Stimulated activated memory B cell treated with anti-CD40 and anti-IgM and Interleukin-4, amounts not matched to agents 10 μg/mL and 1 μg/mL and 100 μg/mL, for 72 hours (primary cell): Measurements from ENCODE around the gene TSFM.

Experiments used
- ATAC-seq: fragments of 150-1000 bp; cut with Tn5 transposase; 2 replicates; pipeline ENCODE4 v1.10.0; 2021
- H3K27ac Mint-ChIP-seq: one replicate; pipeline ENCODE4 v1.8.0; 2022; ENCODE audit warnings: mild to moderate bottlenecking, mixed read lengths
- H3K27me3 Mint-ChIP-seq: one replicate; pipeline ENCODE4 v1.8.0; 2022; ENCODE audit warnings: mixed read lengths
- H3K36me3 Mint-ChIP-seq: one replicate; pipeline ENCODE4 v1.8.0; 2022; ENCODE audit warnings: mixed read lengths
- H3K4me1 Mint-ChIP-seq: one replicate; pipeline ENCODE4 v1.8.0; 2022; ENCODE audit warnings: mixed read lengths
- H3K4me3 Mint-ChIP-seq: one replicate; pipeline ENCODE4 v1.8.0; 2022; ENCODE audit warnings: mild to moderate bottlenecking, moderate library complexity, mixed read lengths
- H3K9me3 Mint-ChIP-seq: one replicate; pipeline ENCODE4 v1.8.0; 2022; ENCODE audit warnings: mixed read lengths

TSFM gene

GRCh38 chr12:57777911-57778310 is 4.7 kb upstream of the TSFM start:
- Mint-ChIP-seq H3K9me3 (no peaks in the 10 kb centered on the region), H3K4me1 (peaks cover 20% of the 10 kb centered on the region), H3K36me3 (no peaks in the 10 kb centered on the region), H3K4me3 (no peak overlapping the region), H3K27ac (no peak overlapping the region), H3K27me3 (no peaks in the 10 kb centered on the region)
- no peak for ATAC-seq

GRCh38 chr12:57779736-57780135 is 2.9 kb upstream of the TSFM start:
- Mint-ChIP-seq H3K36me3 (no peaks in the 10 kb centered on the region), H3K9me3 (no peaks in the 10 kb centered on the region), H3K4me1 (peaks cover 23% of the 10 kb centered on the region), H3K27me3 (no peaks in the 10 kb centered on the region), H3K27ac (no peak overlapping the region), H3K4me3 (no peak overlapping the region)
- ATAC-seq = no peak

- no peak overlapping the region for H3K27ac Mint-ChIP-seq
These were observed 2.2 kb upstream of the TSFM start for GRCh38 chr12:57780284-57780897.

GRCh38 chr12:57781244-57781643 is 1.3 kb upstream of the TSFM start:
- H3K4me3 Mint-ChIP-seq = no peak overlapping the region
- peaks cover 17% of the 10 kb centered on the region for H3K4me1 Mint-ChIP-seq

More at GRCh38 chr12:57780284-57780897, 2.2 kb upstream of the TSFM start:
- H3K36me3 Mint-ChIP-seq = no peaks in the 10 kb centered on the region
- no peaks in the 10 kb centered on the region for H3K9me3 Mint-ChIP-seq
- peaks cover 23% of the 10 kb centered on the region for H3K4me1 Mint-ChIP-seq
- ATAC-seq = no peak
- H3K4me3 Mint-ChIP-seq = no peak overlapping the region
- H3K27me3 Mint-ChIP-seq = no peaks in the 10 kb centered on the region

GRCh38 chr12:57781801-57782200 is 786 bp upstream of the TSFM start:
- H3K27ac Mint-ChIP-seq = no peak overlapping the region
- H3K36me3 Mint-ChIP-seq = peaks cover 9% of the 10 kb centered on the region
- H3K4me3 Mint-ChIP-seq = no peak overlapping the region
- no peaks in the 10 kb centered on the region for H3K27me3 Mint-ChIP-seq
- H3K9me3 Mint-ChIP-seq = no peaks in the 10 kb centered on the region
- H3K4me1 Mint-ChIP-seq = peaks cover 17% of the 10 kb centered on the region
- ATAC-seq = no peak

More at GRCh38 chr12:57781244-57781643, 1.3 kb upstream of the TSFM start:
- ATAC-seq = no peak
- Mint-ChIP-seq H3K9me3 (no peaks in the 10 kb centered on the region), H3K27me3 (no peaks in the 10 kb centered on the region), H3K27ac (no peak overlapping the region), H3K36me3 (peaks cover 4% of the 10 kb centered on the region)

GRCh38 chr12:57782243-57782607 is 362 bp upstream of the TSFM start:
- peaks cover 14% of the 10 kb centered on the region for H3K36me3 Mint-ChIP-seq
- no peaks in the 10 kb centered on the region for H3K9me3 Mint-ChIP-seq
- no peak for ATAC-seq
- H3K27me3 Mint-ChIP-seq = no peaks in the 10 kb centered on the region
- H3K27ac Mint-ChIP-seq = peak overlapping the region; percentile 86
- H3K4me3 Mint-ChIP-seq = peak overlapping the region; percentile 95
- peaks cover 17% of the 10 kb centered on the region for H3K4me1 Mint-ChIP-seq

- Mint-ChIP-seq H3K4me1 (peaks cover 17% of the 10 kb centered on the region), H3K9me3 (no peaks in the 10 kb centered on the region), H3K27me3 (no peaks in the 10 kb centered on the region), H3K36me3 (peaks cover 22% of the 10 kb centered on the region), H3K27ac (peak overlapping the region; percentile 86), H3K4me3 (peak overlapping the region; percentile 95)
- no peak for ATAC-seq
These were observed 847 bp downstream of the TSFM start for GRCh38 chr12:57783466-57783801.

- Mint-ChIP-seq H3K27me3 (no peaks in the 10 kb centered on the region), H3K4me1 (peaks cover 17% of the 10 kb centered on the region), H3K36me3 (peaks cover 26% of the 10 kb centered on the region), H3K27ac (no peak overlapping the region), H3K9me3 (no peaks in the 10 kb centered on the region), H3K4me3 (peak overlapping the region; percentile 62)
- ATAC-seq = no peak
These were observed 1.3 kb downstream of the TSFM start for GRCh38 chr12:57783861-57784260.

GRCh38 chr12:57793920-57794319 is 11.3 kb downstream of the TSFM start:
- no peaks in the 10 kb centered on the region for H3K9me3 Mint-ChIP-seq
- no peaks in the 10 kb centered on the region for H3K27me3 Mint-ChIP-seq
- H3K4me3 Mint-ChIP-seq = no peak overlapping the region
- no peak overlapping the region for H3K27ac Mint-ChIP-seq
- H3K36me3 Mint-ChIP-seq = peaks cover 54% of the 10 kb centered on the region
- no peaks in the 10 kb centered on the region for H3K4me1 Mint-ChIP-seq
- no peak for ATAC-seq

- Mint-ChIP-seq H3K4me1 (no peaks in the 10 kb centered on the region), H3K9me3 (no peaks in the 10 kb centered on the region), H3K27ac (no peak overlapping the region), H3K27me3 (no peaks in the 10 kb centered on the region), H3K36me3 (peaks cover 59% of the 10 kb centered on the region), H3K4me3 (no peak overlapping the region)
- ATAC-seq = no peak
These were observed 12.8 kb downstream of the TSFM start for GRCh38 chr12:57795354-57795753.

- no peak overlapping the region for H3K27ac Mint-ChIP-seq
- H3K4me1 Mint-ChIP-seq = no peaks in the 10 kb centered on the region
- ATAC-seq = no peak
- H3K27me3 Mint-ChIP-seq = no peaks in the 10 kb centered on the region
- H3K9me3 Mint-ChIP-seq = no peaks in the 10 kb centered on the region
- no peak overlapping the region for H3K4me3 Mint-ChIP-seq
- H3K36me3 Mint-ChIP-seq = peaks cover 57% of the 10 kb centered on the region
These were observed 14.4 kb downstream of the TSFM start for GRCh38 chr12:57796996-57797395.

- Mint-ChIP-seq H3K36me3 (peaks cover 57% of the 10 kb centered on the region), H3K9me3 (no peaks in the 10 kb centered on the region), H3K27ac (no peak overlapping the region), H3K27me3 (no peaks in the 10 kb centered on the region), H3K4me3 (no peak overlapping the region), H3K4me1 (no peaks in the 10 kb centered on the region)
- ATAC-seq = no peak
These were observed 15.3 kb downstream of the TSFM start for GRCh38 chr12:57797933-57798332.

- Mint-ChIP-seq H3K4me1 (no peaks in the 10 kb centered on the region), H3K36me3 (peaks cover 40% of the 10 kb centered on the region), H3K27me3 (no peaks in the 10 kb centered on the region), H3K4me3 (no peak overlapping the region), H3K27ac (no peak overlapping the region), H3K9me3 (no peaks in the 10 kb centered on the region)
- no peak for ATAC-seq
These were observed 18.4 kb downstream of the TSFM start for GRCh38 chr12:57800965-57801364.

- Mint-ChIP-seq H3K27ac (no peak overlapping the region), H3K4me1 (no peaks in the 10 kb centered on the region), H3K36me3 (peaks cover 27% of the 10 kb centered on the region), H3K9me3 (no peaks in the 10 kb centered on the region), H3K4me3 (no peak overlapping the region), H3K27me3 (no peaks in the 10 kb centered on the region)
- ATAC-seq = no peak
These were observed 20.0 kb downstream of the TSFM start for GRCh38 chr12:57802607-57803006.

GRCh38 chr12:57803319-57803893 is 20.8 kb downstream of the TSFM start:
- no peak for ATAC-seq
- Mint-ChIP-seq H3K36me3 (peaks cover 22% of the 10 kb centered on the region), H3K27ac (no peak overlapping the region), H3K4me1 (no peaks in the 10 kb centered on the region), H3K4me3 (no peak overlapping the region), H3K9me3 (no peaks in the 10 kb centered on the region), H3K27me3 (no peaks in the 10 kb centered on the region)

- Mint-ChIP-seq H3K4me1 (no peaks in the 10 kb centered on the region), H3K36me3 (peaks cover 11% of the 10 kb centered on the region), H3K9me3 (no peaks in the 10 kb centered on the region), H3K27ac (no peak overlapping the region), H3K27me3 (no peaks in the 10 kb centered on the region), H3K4me3 (no peak overlapping the region)
- ATAC-seq = no peak
These were observed 24.1 kb downstream of the TSFM start for GRCh38 chr12:57806677-57807076.
